ENCODE measurements around the gene SLC7A6. TPM values are rescaled to one million over a fixed set of nuclear protein-coding genes. Genes with fewer than 3 reads are reported as not detected.

SLC7A6 gene
- total and polyA plus RNA-seq, 10 of the 15 experiments (the other 5 are each of a cell fraction or from before 2014, with no cell fraction given) = 8.2 to 60.4 (median 28.6) TPM

GRCh38 chr16:68344252-68344651 lies 79.9 kb downstream of the SLC7A6 start:
- SMC1A ChIA-PET (ENCODE audit: uncharacterized antibody, unreplicated experiment) = no interaction called here
- in situ Hi-C loops (cut with MboI) (no loop called here), intact Hi-C loops (cut with micrococcal nuclease; ENCODE audit: unreplicated experiment) (no loop called here)
- no peak for ATAC-seq
- Histone ChIP-seq H3K4me3 (no peak overlapping the region), H2AFZ (ENCODE audit: control insufficient read depth, low read depth, low read length) (no peak overlapping the region), H3K4me1 (ENCODE audit: control insufficient read depth, insufficient read depth, low read length) (no peaks in the 10 kb centered on the region), H3K9ac (ENCODE audit: control insufficient read depth, insufficient read depth, low read length) (no peak overlapping the region), H3K9me3 (replicated peaks; ENCODE audit: control insufficient read depth, insufficient read depth, low read length) (no peaks in the 10 kb centered on the region), H3K36me3 (ENCODE audit: control insufficient read depth in 2 of 2, insufficient read depth in 2 of 2, low read length in 1 of 2) (peaks cover 30 to 31% of the 10 kb centered on the region in 2 experiments), H4K20me1 (ENCODE audit: control insufficient read depth, insufficient read depth) (no peaks in the 10 kb centered on the region; the same call in 1 of the 2 replicates), H3K79me2 (ENCODE audit: control insufficient read depth, insufficient read depth, low read length) (no peaks in the 10 kb centered on the region), H3K4me2 (ENCODE audit: control insufficient read depth, insufficient read depth) (no peak overlapping the region), H3K27me3 (replicated peaks in 1 of 2; ENCODE audit: control insufficient read depth in 2 of 2, insufficient read depth in 2 of 2, low read length in 1 of 2) (no peaks in the 10 kb centered on the region), H3K27ac (ENCODE audit: control insufficient read depth, insufficient read depth) (no peak overlapping the region)
- no peak for FAIRE-seq
- RAD21 ChIA-PET (ENCODE audit: unreplicated experiment) = interaction anchor here (1.0 kb wide), 1 partner anchor 15 kb away, joined by 3 read pairs; no protein-coding TSS in a partner anchor
- CTCF ChIA-PET = interaction anchor here (1.1 kb wide), 1 partner anchor 82 kb away, joined by 3 read pairs; no protein-coding TSS in a partner anchor
- POLR2A ChIA-PET = no interaction called here
- no peak for DNase-seq (ENCODE audit: low read depth, low spot score)
- WGBS (ENCODE audit: insufficient coverage, insufficient replicate concordance, low lambda C conversion rate, missing lambda C conversion rate) = 87% methylated on average over 10 of the region's 11 CpGs
- TF ChIP-seq SREBF1 (IDR thresholded peaks at IDR 0.05; ENCODE audit: low read length) (no peak), KAT2A (conservative IDR thresholded peaks at IDR 0.05; ENCODE audit: control insufficient read depth, low read depth, low read length) (no peak), CBX5 (IDR thresholded peaks at IDR 0.05; ENCODE audit: low read depth) (no peak), RB1 (IDR thresholded peaks at IDR 0.05; ENCODE audit: borderline replicate concordance) (no peak), SMARCA5 (IDR thresholded peaks at IDR 0.05) (no peak), IRF3 (IDR thresholded peaks at IDR 0.05) (no peak), ETV6 (conservative IDR thresholded peaks at IDR 0.05 in 1 of 2, IDR thresholded peaks at IDR 0.05 in 1 of 2; ENCODE audit: borderline replicate concordance in 1 of 2, low read depth in 1 of 2) (no peak), HDAC6 (IDR thresholded peaks at IDR 0.05; ENCODE audit: unreplicated experiment) (no peak), WRNIP1 (IDR thresholded peaks at IDR 0.05; ENCODE audit: borderline replicate concordance, low read depth, low read length) (no peak), ZNF217 (IDR thresholded peaks at IDR 0.05) (no peak), GABPA (IDR thresholded peaks at IDR 0.05; ENCODE audit: low read depth) (no peak), BCL3 (IDR thresholded peaks at IDR 0.05; ENCODE audit: borderline replicate concordance, insufficient read depth, low read depth, low read length, poor library complexity, severe bottlenecking) (no peak), ATF3 (IDR thresholded peaks at IDR 0.05; ENCODE audit: borderline replicate concordance, extremely low read depth, low read depth, low read length) (no peak), NFYB (IDR thresholded peaks at IDR 0.05; ENCODE audit: insufficient read depth, low read depth, low read length) (no peak), NR2C2 (IDR thresholded peaks at IDR 0.05; ENCODE audit: borderline replicate concordance, control insufficient read depth, insufficient read length, low read depth) (no peak)
- no TSS peak for BruUV-seq (replicated peaks)

Measured in GM12878 (cell line).